ENCODE data around the gene SYCE3. TPM values are rescaled to one million over a fixed set of nuclear protein-coding genes. Genes with fewer than 3 reads are reported as not detected.
A peak's percentile ranks its signal among the peaks of the same experiment; 100 is the strongest.

SYCE3 gene
- polyA plus RNA-seq, 1 of the 3 experiments (the other 2 are of a cell fraction), result 3.6 TPM

DNA sequence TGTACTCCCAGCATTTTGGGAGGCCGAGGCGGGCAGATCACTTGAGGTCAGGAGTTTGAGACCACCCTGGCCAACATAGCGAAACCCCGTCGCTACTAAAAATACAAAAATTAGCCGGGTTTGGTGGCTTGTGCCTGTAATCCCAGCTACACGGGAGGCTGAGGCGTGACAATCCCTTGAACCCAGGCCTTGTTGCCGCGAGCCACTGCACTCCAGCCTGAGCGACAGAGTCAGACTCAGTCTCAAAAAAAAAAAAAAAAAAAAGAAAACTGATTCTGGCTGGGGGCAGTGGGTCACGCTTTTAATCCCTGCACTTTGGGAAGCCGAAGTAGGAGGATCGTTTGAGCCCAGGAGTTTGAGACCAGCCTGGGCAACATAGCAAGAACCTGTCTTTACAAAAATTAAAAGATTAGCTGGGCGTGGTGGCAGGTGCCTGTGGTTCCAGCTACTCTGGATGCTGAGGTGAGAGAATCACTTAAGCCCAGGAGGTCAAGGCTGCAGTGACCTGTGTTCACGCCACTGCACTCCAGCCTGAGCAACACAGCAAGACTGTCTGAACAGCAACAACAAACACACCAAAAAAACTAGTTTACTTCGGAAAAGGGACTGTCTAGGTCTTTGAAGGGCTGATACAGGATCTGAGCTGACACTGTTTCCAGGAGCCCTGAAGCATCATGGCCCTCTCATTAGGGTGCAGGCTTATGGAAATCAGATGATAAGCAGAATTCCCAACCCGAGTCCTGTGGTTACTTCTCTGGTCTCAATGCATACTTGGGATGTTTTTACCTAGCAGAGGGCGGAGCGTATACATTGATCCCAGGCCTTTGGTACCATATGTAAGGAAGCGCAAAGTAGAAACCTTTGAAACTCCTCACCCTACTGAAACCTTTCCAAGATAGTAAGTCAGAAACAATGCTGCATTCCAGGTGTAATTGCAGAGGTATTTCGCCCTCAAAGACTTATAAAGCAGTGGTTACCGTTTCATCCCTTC lies 21.7 kb upstream of the SYCE3 start:
- no peak for DNase-seq
- no peak for TF ChIP-seq FOXM1 (IDR thresholded peaks at IDR 0.05; ENCODE audit: low read depth)
- TF ChIP-seq, protein P1, sequence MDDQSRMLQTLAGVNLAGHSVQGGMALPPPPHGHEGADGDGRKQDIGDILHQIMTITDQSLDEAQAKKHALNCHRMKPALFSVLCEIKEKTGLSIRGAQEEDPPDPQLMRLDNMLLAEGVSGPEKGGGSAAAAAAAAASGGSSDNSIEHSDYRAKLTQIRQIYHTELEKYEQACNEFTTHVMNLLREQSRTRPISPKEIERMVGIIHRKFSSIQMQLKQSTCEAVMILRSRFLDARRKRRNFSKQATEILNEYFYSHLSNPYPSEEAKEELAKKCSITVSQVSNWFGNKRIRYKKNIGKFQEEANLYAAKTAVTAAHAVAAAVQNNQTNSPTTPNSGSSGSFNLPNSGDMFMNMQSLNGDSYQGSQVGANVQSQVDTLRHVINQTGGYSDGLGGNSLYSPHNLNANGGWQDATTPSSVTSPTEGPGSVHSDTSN (IDR thresholded peaks at IDR 0.05), result no peak
- no peak for TF ChIP-seq MXI1 (IDR thresholded peaks at IDR 0.05; ENCODE audit: low read depth, low read length)
- no peak for TF ChIP-seq CHD2 (IDR thresholded peaks at IDR 0.05; ENCODE audit: low read length, partially characterized antibody)
- no peak for TF ChIP-seq EZH2phosphoT487 (IDR thresholded peaks at IDR 0.05; ENCODE audit: borderline replicate concordance, low read depth)
- TF ChIP-seq EP300 (IDR thresholded peaks at IDR 0.05; ENCODE audit: borderline replicate concordance in 1 of 2, low read depth in 1 of 2, low read length in 1 of 2), result no peak
- TF ChIP-seq GATA2 (CRISPR knock-in tag; IDR thresholded peaks at IDR 0.05), result no peak
- no peak for TF ChIP-seq NFIC (IDR thresholded peaks at IDR 0.05; ENCODE audit: borderline replicate concordance)
- TF ChIP-seq, protein P2, sequence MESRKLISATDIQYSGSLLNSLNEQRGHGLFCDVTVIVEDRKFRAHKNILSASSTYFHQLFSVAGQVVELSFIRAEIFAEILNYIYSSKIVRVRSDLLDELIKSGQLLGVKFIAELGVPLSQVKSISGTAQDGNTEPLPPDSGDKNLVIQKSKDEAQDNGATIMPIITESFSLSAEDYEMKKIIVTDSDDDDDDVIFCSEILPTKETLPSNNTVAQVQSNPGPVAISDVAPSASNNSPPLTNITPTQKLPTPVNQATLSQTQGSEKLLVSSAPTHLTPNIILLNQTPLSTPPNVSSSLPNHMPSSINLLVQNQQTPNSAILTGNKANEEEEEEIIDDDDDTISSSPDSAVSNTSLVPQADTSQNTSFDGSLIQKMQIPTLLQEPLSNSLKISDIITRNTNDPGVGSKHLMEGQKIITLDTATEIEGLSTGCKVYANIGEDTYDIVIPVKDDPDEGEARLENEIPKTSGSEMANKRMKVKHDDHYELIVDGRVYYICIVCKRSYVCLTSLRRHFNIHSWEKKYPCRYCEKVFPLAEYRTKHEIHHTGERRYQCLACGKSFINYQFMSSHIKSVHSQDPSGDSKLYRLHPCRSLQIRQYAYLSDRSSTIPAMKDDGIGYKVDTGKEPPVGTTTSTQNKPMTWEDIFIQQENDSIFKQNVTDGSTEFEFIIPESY (IDR thresholded peaks at IDR 0.05; ENCODE audit: borderline replicate concordance, low read depth), result no peak
- TF ChIP-seq MEF2A (IDR thresholded peaks at IDR 0.05; ENCODE audit: borderline replicate concordance, low read depth), result no peak
- no peak for TF ChIP-seq TCF12 (IDR thresholded peaks at IDR 0.05)
- no peak for TF ChIP-seq SMC3 (IDR thresholded peaks at IDR 0.05; ENCODE audit: low read depth, low read length)
- TF ChIP-seq FOSL2 (IDR thresholded peaks at IDR 0.05; ENCODE audit: borderline replicate concordance, low read depth), result no peak
- 95% methylated on average over 23 of the region's 23 CpGs for WGBS (ENCODE audit: low lambda C conversion rate)
- Histone ChIP-seq H3K9me3 (no peaks in the 10 kb centered on the region), H3K9me2 (no peaks in the 10 kb centered on the region), H3K36me3 (replicated peaks in 1 of 2; ENCODE audit: control insufficient read depth in 1 of 2, insufficient read depth in 2 of 2, low read length in 1 of 2) (peaks cover 0 to 9% of the 10 kb centered on the region in 2 experiments), H4K20me1 (ENCODE audit: insufficient read depth) (no peaks in the 10 kb centered on the region), H3F3A (replicated peaks; ENCODE audit: insufficient read depth) (no peaks in the 10 kb centered on the region), H2AFZ (ENCODE audit: low read depth) (no peak overlapping the region), H3K4me1 (ENCODE audit: control insufficient read depth in 1 of 2, insufficient read depth in 2 of 2, low read depth in 1 of 2, low read length in 1 of 2) (peaks cover 0 to 14% of the 10 kb centered on the region in 2 experiments; a peak in 1 of 4 replicates), H3K4me3 (ENCODE audit: low read depth in 2 of 2, low read length in 1 of 2) (0 out of 4 replicates have a peak overlapping the region, but pooled peaks of 1 of the 2 experiments have one; percentile 94), H3K79me2 (ENCODE audit: insufficient read depth) (peaks cover 24% of the 10 kb centered on the region; the same call in 1 of the 2 replicates), H3K27ac (ENCODE audit: low read depth in 2 of 2, low read length in 1 of 2) (no peak overlapping the region), H3K9ac (peak overlapping the region; percentile 96), H3K4me2 (peak overlapping the region; percentile 90), H3K27me3 (ENCODE audit: insufficient read depth) (no peaks in the 10 kb centered on the region)
- POLR2A ChIA-PET, result interaction anchor here (0.7 kb wide), 1 partner anchor 36 kb away, joined by 4 read pairs; no protein-coding TSS in a partner anchor
- CTCF ChIA-PET, result interaction anchor here (0.7 to 1.1 kb wide), 3 partner anchors 36 to 258 kb away, joined by 3 to 4 read pairs (median 3); no protein-coding TSS in a partner anchor
